WTC11 (cell line): ENCODE data around the gene ADARB2.

ENCODE experiments used
- ATF2 ChIP-seq: sonication (generic); formaldehyde crosslinking; IDR thresholded peaks from 2 replicates; pipeline ENCODE4 v1.8.1; 2022; ENCODE audit warnings: low read depth, missing genetic modification reagents, borderline replicate concordance
- CREB1 ChIP-seq: sonication (generic); formaldehyde crosslinking; IDR thresholded peaks from 2 replicates; pipeline ENCODE4 v1.8.0; 2023; ENCODE audit warnings: mild to moderate bottlenecking, missing genetic modification reagents
- CTCF ChIP-seq: fragments of 200-600 bp; IDR thresholded peaks from 2 replicates; pipeline ENCODE4 v1.8.0; 2022; ENCODE audit warnings: antibody characterized with exemption
- ZNF416 ChIP-seq: fragments of 250-450 bp; sonication (Bioruptor Pico); IDR thresholded peaks from 2 replicates; pipeline ENCODE4 v1.9.0; 2021; ENCODE audit warnings: mild to moderate bottlenecking, inconsistent platforms

- TF ChIP-seq CTCF = no peak
- TF ChIP-seq ZNF416 (CRISPR knock-in tag) = no peak
- TF ChIP-seq ATF2 = no peak
- TF ChIP-seq CREB1 = no peak
Measured at GRCh38 chr10:1186683-1186990, 550.7 kb downstream of the ADARB2 start.
